ENCODE measurements around the gene SPATA21.

The SPATA21 gene

DNA sequence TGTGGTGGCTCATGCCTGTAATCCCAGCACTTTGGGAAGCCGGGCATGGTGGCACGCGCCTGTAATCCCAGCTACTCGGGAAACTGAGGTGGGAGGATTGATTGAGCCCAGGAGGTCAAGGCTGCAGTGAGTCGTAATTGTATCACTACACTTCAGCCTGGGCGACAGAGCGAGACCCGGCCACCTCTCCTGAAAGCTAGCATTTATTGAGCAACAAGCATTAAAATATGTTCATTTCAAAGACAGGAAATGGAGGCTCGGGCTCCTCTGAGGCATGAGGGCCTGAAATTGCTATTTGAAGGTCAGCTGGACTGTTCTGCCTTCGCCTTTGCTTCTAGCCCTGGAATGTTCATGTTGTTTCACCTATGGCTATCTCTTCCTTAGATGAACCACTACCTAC is 34.5 kb downstream of the SPATA21 start:
- no peak for TF ChIP-seq CTCF (conservative IDR thresholded peaks at IDR 0.05; ENCODE audit: control insufficient read depth, insufficient read depth, low read depth, low read length)
- DNase-seq (ENCODE audit: low read depth): peak; percentile 25
- H3K4me3 ChIP-seq (ENCODE audit: control insufficient read depth, low read depth, low read length): no peak overlapping the region

DNA sequence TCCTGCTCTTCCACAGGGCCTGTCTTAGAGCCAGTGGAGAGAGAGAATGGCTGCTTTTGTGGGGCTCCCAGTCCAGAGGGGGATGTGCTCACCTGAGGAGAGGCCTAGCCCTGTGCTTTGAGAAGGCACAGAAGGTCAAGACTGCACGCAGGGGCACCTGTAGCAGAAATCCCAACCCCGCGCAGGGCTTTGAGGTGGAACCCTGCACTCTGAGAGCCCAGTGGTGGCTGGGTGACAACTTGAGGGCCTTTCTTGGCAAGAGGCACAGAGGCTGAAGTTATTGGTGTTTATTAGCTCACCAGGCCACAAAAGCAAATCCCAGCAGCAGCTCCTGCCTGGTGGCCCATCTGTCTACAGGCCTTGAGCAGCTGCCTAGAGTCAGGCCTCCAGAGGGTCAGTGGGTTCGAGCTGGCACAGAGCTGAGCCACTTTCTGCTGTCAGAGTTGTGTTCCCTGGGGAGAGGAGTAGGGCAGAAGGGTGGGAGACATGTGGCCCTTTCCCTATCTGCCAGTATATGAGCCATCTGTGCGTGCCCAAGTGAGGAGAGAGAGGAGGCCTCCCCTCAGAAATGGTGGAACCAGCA is 38.8 kb downstream of the SPATA21 start:
- TF ChIP-seq CTCF (conservative IDR thresholded peaks at IDR 0.05; ENCODE audit: control insufficient read depth, insufficient read depth, low read depth, low read length): no peak
- no peak for DNase-seq (ENCODE audit: low read depth)
- no peak overlapping the region for H3K4me3 ChIP-seq (ENCODE audit: control insufficient read depth, low read depth, low read length)

GRCh38 chr1:16397120-16397519 is 40.1 kb downstream of the SPATA21 start:
- TF ChIP-seq CTCF (conservative IDR thresholded peaks at IDR 0.05; ENCODE audit: control insufficient read depth, insufficient read depth, low read depth, low read length): no peak
- no peak for DNase-seq (ENCODE audit: low read depth)
- H3K4me3 ChIP-seq (ENCODE audit: control insufficient read depth, low read depth, low read length): no peak overlapping the region

DNA sequence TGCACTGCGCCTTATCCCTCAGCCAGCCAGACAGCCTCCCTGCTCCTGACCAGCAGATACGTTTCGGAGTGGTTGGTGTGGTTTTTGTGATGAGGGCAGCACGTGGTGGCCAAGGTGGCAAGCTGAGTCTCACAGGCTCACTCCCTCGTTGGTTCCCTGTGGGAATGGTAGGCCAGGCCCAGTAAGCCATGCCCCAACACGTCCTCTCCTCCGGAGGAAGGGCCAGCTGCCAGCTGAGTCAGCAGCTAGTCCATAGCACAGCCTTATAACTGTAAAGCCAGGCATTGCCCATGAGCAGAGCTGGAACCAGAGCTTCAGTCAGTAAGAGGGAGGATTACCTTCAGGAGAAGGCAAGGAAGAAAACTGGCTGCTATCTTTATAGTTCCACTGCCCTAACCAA is 40.6 kb downstream of the SPATA21 start:
- peak; percentile 90 for DNase-seq (ENCODE audit: low read depth)
- no peak overlapping the region for H3K4me3 ChIP-seq (ENCODE audit: control insufficient read depth, low read depth, low read length)

GRCh38 chr1:16394977-16395376 is 42.2 kb downstream of the SPATA21 start:
- H3K4me3 ChIP-seq (ENCODE audit: control insufficient read depth, low read depth, low read length): no peak overlapping the region
- DNase-seq (ENCODE audit: low read depth): no peak
- TF ChIP-seq CTCF (conservative IDR thresholded peaks at IDR 0.05; ENCODE audit: control insufficient read depth, insufficient read depth, low read depth, low read length): no peak

More for the DNA sequence above, 40.6 kb downstream of the SPATA21 start:
- TF ChIP-seq CTCF (conservative IDR thresholded peaks at IDR 0.05; ENCODE audit: control insufficient read depth, insufficient read depth, low read depth, low read length): no peak

DNA sequence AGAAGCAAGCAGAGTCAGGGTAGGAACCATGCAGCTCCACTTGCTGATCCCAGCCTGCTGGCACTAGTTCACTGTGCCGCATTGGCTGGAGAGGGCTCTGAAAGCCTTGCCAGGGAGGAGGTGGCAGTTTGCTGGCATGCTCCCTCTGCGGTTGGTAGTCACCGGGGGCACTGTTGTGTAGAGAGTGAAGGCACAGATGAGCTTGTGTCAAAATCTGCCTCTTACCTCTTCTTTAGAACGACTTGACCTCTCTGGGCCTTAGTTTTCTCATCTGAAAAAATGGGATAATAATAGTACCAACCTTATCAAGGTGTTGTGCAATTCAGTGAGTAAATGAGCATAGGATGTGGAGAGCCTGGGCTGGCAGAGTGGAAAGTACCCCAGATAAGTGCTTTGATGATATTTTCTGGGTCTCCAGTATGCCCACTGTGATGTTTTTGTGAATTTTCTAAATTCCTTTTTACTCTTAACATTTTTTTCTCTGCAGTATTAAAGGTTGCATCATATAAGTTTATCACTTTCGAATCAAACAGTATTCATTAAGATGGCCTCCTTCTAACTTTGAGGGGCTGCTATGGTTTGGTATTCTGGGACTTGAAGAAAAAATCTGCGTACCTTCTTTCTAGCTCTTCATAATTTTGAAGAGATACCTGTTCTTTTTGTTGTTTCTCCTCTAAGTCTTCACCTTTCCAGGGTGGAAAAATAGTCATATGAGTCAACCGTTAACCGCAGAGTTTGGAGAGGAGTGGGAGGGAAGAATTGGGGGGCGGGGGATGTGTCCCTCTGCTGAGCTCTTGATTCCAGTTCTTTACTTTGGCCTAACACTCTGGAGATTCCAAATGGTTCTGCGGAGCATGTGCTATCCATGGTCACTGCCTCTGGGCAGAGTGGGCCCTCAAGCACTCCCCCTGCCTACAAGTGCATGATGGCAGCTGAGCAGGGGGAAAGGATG is 43.4 kb downstream of the SPATA21 start:
- TF ChIP-seq CTCF (conservative IDR thresholded peaks at IDR 0.05; ENCODE audit: control insufficient read depth, insufficient read depth, low read depth, low read length): no peak
- DNase-seq (ENCODE audit: low read depth): no peak
- H3K4me3 ChIP-seq (ENCODE audit: control insufficient read depth, low read depth, low read length): no peak overlapping the region
